Stomach (tissue), 9 donors: ENCODE results near the gene NASP. TPM values are rescaled to one million over a fixed set of nuclear protein-coding genes. Genes with fewer than 3 reads are reported as not detected.
A peak's percentile ranks its signal among the peaks of the same experiment; 100 is the strongest.

Experiments
- DNase-seq, 2 donors: peaks; one replicate each; pipeline versions ENCODE4 v3.0.0 to v3.0.0-alpha.2; 2013 to 2019
- H3K27ac ChIP-seq, 5 donors: fragments of 200-600 bp in 4 of 5; sonication (generic) in 4 of 5; one replicate each; pipeline ENCODE4 v1.5.1; 2013 to 2019; ENCODE audit warnings: mild to moderate bottlenecking in 1 of 5, moderate library complexity in 1 of 5
- H3K27me3 ChIP-seq, 3 donors: fragments of 200-600 bp; sonication (generic); one replicate each; pipeline ENCODE4 v1.5.1; 2017 to 2019; ENCODE audit warnings: mixed run types in 1 of 3
- H3K36me3 ChIP-seq, 4 donors: fragments of 200-600 bp; sonication (generic); 1 replicate in 3 of 4; 2 replicates in 1 of 4; pipeline ENCODE4 v1.5.1; 2016 to 2019
- H3K4me1 ChIP-seq, 4 donors: fragments of 200-600 bp; sonication (generic); one replicate each; pipeline ENCODE4 v1.5.1; 2016 to 2019
- H3K4me3 ChIP-seq, 4 donors: fragments of 200-600 bp; sonication (generic) in 3 of 4; one replicate each; pipeline ENCODE4 v1.5.1; 2016 to 2019; ENCODE audit warnings: mild to moderate bottlenecking in 1 of 4
- H3K9me3 ChIP-seq, 4 donors: fragments of 200-600 bp; sonication (generic); one replicate each; pipeline ENCODE4 v1.5.1; 2016 to 2019
- EP300 ChIP-seq: sonication (generic); formaldehyde crosslinking; IDR thresholded peaks from one replicate; pipeline ENCODE4 v1.6.1; 2017; ENCODE audit warnings: antibody characterized with exemption
- POLR2A ChIP-seq, 4 donors: fragments of 450-650 bp; IDR thresholded peaks; one replicate each; pipeline ENCODE4 v1.6.1; 2016; ENCODE audit warnings: antibody characterized with exemption in 4 of 4, control low read depth in 2 of 4, mild to moderate bottlenecking in 1 of 4, moderate library complexity in 1 of 4
- POLR2AphosphoS5 ChIP-seq, 3 donors: sonication (generic); formaldehyde crosslinking; IDR thresholded peaks; one replicate each; pipeline ENCODE4 v1.6.1; 2016; ENCODE audit warnings: antibody characterized with exemption in 3 of 3
- WGBS, 5 donors: extraction: QIAGEN DNeasy Blood & Tissue Kit in 3 of 5; methylation state at CpG; one replicate each; pipeline versions ENCODE4 v1.1.5 to v1.1.7; 2013 to 2018; 5-methylcytosine and 5-hydroxymethylcytosine counted together
- intact Hi-C: fragments of 100-400 bp; cut with DNase I; formaldehyde crosslinking; loops from one replicate; pipeline ENCODE4 v1.15.1; 2023; ENCODE audit warnings: low total_unique reads
- polyA plus RNA-seq, 3 donors: library from polyadenylated mRNA; stranded (reverse); fragments of 200-250 nt; gene quantifications; one replicate each; pipeline ENCODE4 v1.2.3, GENCODE V29; 2013
- total RNA-seq, 5 donors: library from RNA; depleted of rRNA; stranded (reverse); fragments of >200 nt; gene quantifications; one replicate each; pipeline versions ENCODE4 v1.1.0 to v1.2.3, GENCODE V29; 2014 to 2016
- TF ChIP-seq, protein P1 (sequence below), 7 experiments: fragments of 450-650 bp in 4 of 7; fragments of 200-600 bp in 3 of 7; sonication (generic) in 3 of 7; IDR thresholded peaks; one replicate each; pipeline ENCODE4 v1.5.1; 2016 to 2019; ENCODE audit warnings: antibody characterized with exemption in 7 of 7, control low read depth in 2 of 7, mild to moderate bottlenecking in 1 of 7
- donor health status: healthy with polysubstance abuse.
- donor health status: Bipolar disorder and iron deficiency.
- donor health status: healthy.

NASP gene
- total and polyA plus RNA-seq, 8 donors: 14.0 to 119 (median 79.3) TPM

DNA sequence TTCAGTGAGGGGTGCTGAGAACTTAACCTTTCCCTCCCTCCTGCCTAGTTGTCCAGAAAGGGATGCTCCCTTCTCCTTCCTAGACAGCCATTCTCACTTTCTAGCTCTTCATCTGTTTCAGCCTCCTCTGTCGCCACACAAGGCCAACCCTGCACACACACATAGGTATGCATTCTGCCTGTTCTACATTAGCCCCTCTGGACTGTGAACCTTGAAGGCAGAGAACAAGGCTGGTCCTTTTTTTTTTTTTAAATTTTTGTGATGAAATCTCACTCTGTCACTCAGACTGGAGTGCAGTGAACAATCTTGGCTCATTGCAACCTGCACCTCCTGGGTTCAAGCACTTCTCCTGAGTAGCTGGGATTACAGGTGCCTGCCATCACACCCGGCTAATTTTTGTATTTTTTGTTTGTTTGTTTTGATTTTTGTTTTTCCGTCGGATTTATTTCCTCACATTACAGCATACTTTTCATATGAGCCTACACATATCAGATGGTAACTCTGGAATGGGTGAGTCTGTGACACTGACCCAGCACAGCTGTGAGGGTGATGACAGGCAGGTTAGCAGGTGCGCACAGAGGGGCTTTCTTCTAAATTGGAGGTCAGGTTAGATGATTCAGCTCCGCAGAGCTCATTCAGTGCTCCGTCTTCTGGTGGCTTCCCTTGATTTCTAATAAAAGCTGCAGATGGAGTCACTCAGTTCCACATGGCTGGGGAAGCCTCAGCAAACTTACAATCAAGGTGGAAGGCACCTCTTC is 38.1 kb upstream of the NASP start:
- 83 to 86% (median 84%) methylated on average over 7 of the region's 7 CpGs for WGBS, 5 donors
- Histone ChIP-seq H3K4me3 (no peak overlapping the region), H3K27me3 (no peaks in the 10 kb centered on the region), H3K9me3 (no peaks in the 10 kb centered on the region), H3K4me1 (peaks cover 14 to 43% (median 16%) of the 10 kb centered on the region in 4 donors), H3K36me3 (no peaks in the 10 kb centered on the region), H3K27ac (peak overlapping the region; percentile 36 to 77 (median 57))
- TF ChIP-seq, protein P1, sequence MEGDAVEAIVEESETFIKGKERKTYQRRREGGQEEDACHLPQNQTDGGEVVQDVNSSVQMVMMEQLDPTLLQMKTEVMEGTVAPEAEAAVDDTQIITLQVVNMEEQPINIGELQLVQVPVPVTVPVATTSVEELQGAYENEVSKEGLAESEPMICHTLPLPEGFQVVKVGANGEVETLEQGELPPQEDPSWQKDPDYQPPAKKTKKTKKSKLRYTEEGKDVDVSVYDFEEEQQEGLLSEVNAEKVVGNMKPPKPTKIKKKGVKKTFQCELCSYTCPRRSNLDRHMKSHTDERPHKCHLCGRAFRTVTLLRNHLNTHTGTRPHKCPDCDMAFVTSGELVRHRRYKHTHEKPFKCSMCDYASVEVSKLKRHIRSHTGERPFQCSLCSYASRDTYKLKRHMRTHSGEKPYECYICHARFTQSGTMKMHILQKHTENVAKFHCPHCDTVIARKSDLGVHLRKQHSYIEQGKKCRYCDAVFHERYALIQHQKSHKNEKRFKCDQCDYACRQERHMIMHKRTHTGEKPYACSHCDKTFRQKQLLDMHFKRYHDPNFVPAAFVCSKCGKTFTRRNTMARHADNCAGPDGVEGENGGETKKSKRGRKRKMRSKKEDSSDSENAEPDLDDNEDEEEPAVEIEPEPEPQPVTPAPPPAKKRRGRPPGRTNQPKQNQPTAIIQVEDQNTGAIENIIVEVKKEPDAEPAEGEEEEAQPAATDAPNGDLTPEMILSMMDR (IDR thresholded peaks at IDR 0.05): no peak
- no peak for TF ChIP-seq POLR2A (IDR thresholded peaks at IDR 0.05)
- no peak for TF ChIP-seq POLR2AphosphoS5 (IDR thresholded peaks at IDR 0.05)
- TF ChIP-seq EP300: no peak
- intact Hi-C loops: no loop called here
- DNase-seq: no peak

DNA sequence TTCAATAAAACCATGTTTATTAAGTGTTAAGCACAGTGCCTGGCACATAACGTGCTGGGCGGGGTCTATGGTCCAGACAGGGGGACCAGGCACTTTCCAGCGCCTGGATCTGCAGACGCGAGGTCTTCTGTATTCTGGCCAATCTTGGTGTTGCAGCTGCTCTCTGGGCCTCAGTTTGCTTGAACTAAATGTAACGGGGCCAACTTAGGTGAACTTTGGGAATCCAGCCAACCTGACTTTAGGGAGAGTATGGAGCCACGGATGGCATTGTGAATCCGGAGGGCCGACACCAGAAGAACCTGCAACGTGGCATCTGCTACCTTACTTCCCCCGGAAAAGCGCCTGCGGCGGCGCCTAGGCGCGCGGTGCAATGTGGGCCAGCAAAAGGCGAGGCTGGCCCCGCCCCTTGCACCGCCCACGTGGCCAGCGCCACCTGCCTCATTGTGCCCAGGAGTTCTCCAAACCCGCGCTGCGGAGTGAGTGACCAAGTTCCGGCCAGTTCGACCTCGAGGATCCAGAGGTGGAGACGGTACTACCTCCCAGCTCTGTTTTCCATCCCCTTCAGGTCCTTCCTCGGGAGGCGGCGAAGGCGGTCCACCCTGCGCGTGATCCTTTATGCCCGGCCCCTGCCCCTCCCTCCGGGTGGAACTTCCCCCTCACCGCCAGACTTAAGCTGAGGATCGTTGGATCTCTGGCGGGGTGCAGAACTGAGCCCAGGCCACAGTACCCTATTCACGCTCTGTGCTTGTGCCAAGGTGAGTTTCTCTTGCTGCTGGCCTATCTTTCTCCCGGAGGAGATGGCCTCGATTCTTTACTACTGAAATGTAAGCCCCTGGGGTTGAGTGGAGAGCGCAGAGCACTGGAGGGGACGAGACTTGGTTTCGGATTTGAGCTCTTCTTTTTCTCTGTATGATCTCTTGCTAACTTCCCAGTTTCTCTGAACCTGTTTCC is 33.2 kb upstream of the NASP start, which contains the start of gene AKR1A1:
Gene AKR1A1 (plus strand): TSS at position 426 of the 951 bp plus-strand sequence. CDS start 10,969 bp downstream, outside the sequence.
- Histone ChIP-seq H3K27me3 (no peaks in the 10 kb centered on the region), H3K9me3 (no peaks in the 10 kb centered on the region), H3K4me1 (peaks cover 7 to 46% (median 24%) of the 10 kb centered on the region in 4 donors), H3K36me3 (peaks cover 4 to 16% (median 9%) of the 10 kb centered on the region in 4 donors), H3K4me3 (peak within 1 kb of the TSS; percentile 64 to 78 (median 70)), H3K27ac (peak within 1 kb of the TSS; percentile 84 to 93 (median 90))
- DNase-seq: peak; percentile 92 to 97
- no peak for TF ChIP-seq POLR2A (IDR thresholded peaks at IDR 0.05)
- TF ChIP-seq, protein P1 (IDR thresholded peaks at IDR 0.05): peak in 2 of 7 experiments; percentile 23 to 26
- TF ChIP-seq POLR2AphosphoS5 (IDR thresholded peaks at IDR 0.05): peak; percentile 57 to 89 (median 80)
- peak; percentile 39 for TF ChIP-seq EP300
- WGBS, 5 donors: 1 to 4% (median 2%) methylated on average over 19 to 47 of the region's 47 CpGs
- intact Hi-C loops: no loop called here

DNA sequence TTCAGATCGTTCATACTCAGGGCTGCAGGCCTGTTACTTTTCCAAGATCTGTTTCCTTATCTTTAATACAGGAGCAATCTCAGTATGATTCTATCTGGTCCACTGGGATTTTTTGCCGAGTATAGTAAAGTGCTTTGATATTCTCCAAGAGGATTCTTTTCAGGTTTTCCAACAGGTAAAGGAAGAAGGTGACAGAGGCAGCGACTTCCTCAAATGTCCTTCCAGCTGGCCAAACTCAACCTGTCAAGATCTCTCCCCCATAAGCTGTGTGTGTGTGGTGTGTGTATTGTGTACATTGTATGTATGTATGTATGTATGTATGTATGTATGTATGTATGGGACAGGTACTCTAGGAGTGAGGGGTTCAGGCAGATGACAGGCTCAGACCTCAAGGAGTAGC is 32.2 kb upstream of the NASP start:
- Histone ChIP-seq H3K4me3 (peak overlapping the region; percentile 64 to 78 (median 70)), H3K27ac (peak overlapping the region in 4 of 5 donors; percentile 85 to 93 (median 90)), H3K27me3 (no peaks in the 10 kb centered on the region), H3K4me1 (peaks cover 9 to 51% (median 29%) of the 10 kb centered on the region in 4 donors), H3K9me3 (no peaks in the 10 kb centered on the region), H3K36me3 (peaks cover 7 to 24% (median 16%) of the 10 kb centered on the region in 4 donors)
- TF ChIP-seq POLR2A (IDR thresholded peaks at IDR 0.05): no peak
- TF ChIP-seq, protein P1 (IDR thresholded peaks at IDR 0.05): no peak
- TF ChIP-seq POLR2AphosphoS5 (IDR thresholded peaks at IDR 0.05): no peak
- TF ChIP-seq EP300: no peak
- DNase-seq: no peak
- intact Hi-C loops: no loop called here
- WGBS, 5 donors: 6 to 18% (median 13%) methylated on average over 3 of the region's 3 CpGs

DNA sequence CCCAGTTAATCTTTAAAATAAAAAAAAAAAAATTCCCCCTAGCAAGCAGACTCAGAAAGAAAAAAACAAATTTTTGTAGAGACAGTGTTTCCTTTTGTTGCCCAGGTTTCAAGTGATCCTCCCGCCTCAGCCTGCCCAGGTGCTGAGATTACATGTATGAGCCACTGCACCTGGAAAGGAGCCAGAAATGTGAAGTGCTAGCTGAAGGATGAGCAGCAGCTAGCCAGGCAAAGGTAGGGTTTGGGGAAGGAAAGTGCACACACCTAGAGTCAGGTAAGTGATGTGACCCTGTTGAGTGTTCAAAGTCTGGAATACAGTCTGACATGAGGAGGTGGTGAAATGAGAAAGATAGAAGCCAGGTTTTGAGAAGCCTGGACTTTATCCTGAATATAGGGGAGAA is 31.5 kb upstream of the NASP start:
- peak overlapping the region in 2 of 5 donors; percentile 90 to 91 for H3K27ac ChIP-seq
- no peaks in the 10 kb centered on the region for H3K9me3 ChIP-seq
- DNase-seq: peak; percentile 66 to 67
- H3K4me1 ChIP-seq: peaks cover 16 to 57% (median 35%) of the 10 kb centered on the region in 4 donors
- H3K27me3 ChIP-seq: no peaks in the 10 kb centered on the region
- 25 to 50% (median 42%) methylated on average over 1 of the region's 1 CpG for WGBS, 5 donors
- H3K36me3 ChIP-seq: peaks cover 7 to 24% (median 16%) of the 10 kb centered on the region in 4 donors
- TF ChIP-seq POLR2AphosphoS5 (IDR thresholded peaks at IDR 0.05): peak in 1 of 3 donors; percentile 20
- TF ChIP-seq, protein P1 (IDR thresholded peaks at IDR 0.05): no peak
- intact Hi-C loops: no loop called here
- peak overlapping the region in 2 of 4 donors; percentile 69 to 70 for H3K4me3 ChIP-seq
